Liver (tissue), 9 donors: ENCODE results near the gene RIMBP2. TPM values are rescaled to one million over a fixed set of nuclear protein-coding genes. Genes with fewer than 3 reads are reported as not detected.

Experiments
- DNase-seq: peaks from one replicate; pipeline ENCODE4 v3.0.0-alpha.2; 2017; ENCODE audit warnings: low spot score
- H3K27ac ChIP-seq, 2 donors: one replicate each; pipeline ENCODE4 v1.7.0; 2013; ENCODE audit warnings: inconsistent platforms in 2 of 2, low read length in 2 of 2, control low read depth in 1 of 2, low read depth in 1 of 2, mild to moderate bottlenecking in 1 of 2
- H3K27me3 ChIP-seq, 4 donors: one replicate each; pipeline versions ENCODE4 v1.6.1 to v1.7.0; 2013; ENCODE audit warnings: low read length in 3 of 4, inconsistent platforms in 1 of 4, mild to moderate bottlenecking in 1 of 4, moderate library complexity in 1 of 4; ENCODE audit not compliant: control insufficient read depth in 4 of 4, insufficient read depth in 4 of 4
- H3K36me3 ChIP-seq, 4 donors: one replicate each; pipeline versions ENCODE4 v1.6.1 to v1.7.0; 2013; ENCODE audit warnings: low read length in 3 of 4, mild to moderate bottlenecking in 3 of 4, low read depth in 1 of 4, moderate library complexity in 1 of 4; ENCODE audit not compliant: control insufficient read depth in 4 of 4, insufficient read depth in 3 of 4
- H3K4me1 ChIP-seq, 4 donors: one replicate each; pipeline versions ENCODE4 v1.6.1 to v1.7.0; 2013; ENCODE audit warnings: low read length in 3 of 4, mild to moderate bottlenecking in 3 of 4, moderate library complexity in 1 of 4; ENCODE audit not compliant: control insufficient read depth in 4 of 4, insufficient read depth in 4 of 4
- H3K4me3 ChIP-seq, 3 donors: one replicate each; pipeline versions ENCODE4 v1.6.1 to v1.7.0; 2013; ENCODE audit warnings: low read length in 3 of 3, control low read depth in 1 of 3, low read depth in 1 of 3, mild to moderate bottlenecking in 1 of 3
- H3K9ac ChIP-seq, 2 donors: one replicate each; pipeline ENCODE4 v1.7.0; 2013; ENCODE audit warnings: low read length in 2 of 2, mild to moderate bottlenecking in 2 of 2, moderate library complexity in 2 of 2, control low read depth in 1 of 2, low read depth in 1 of 2
- H3K9me3 ChIP-seq, 4 donors: one replicate each; pipeline versions ENCODE4 v1.6.1 to v1.7.0; 2013; ENCODE audit warnings: low read length in 3 of 4; ENCODE audit not compliant: control insufficient read depth in 4 of 4
- ATF3 ChIP-seq: IDR thresholded peaks from 2 replicates; pipeline ENCODE4 v1.6.1; 2016; ENCODE audit warnings: antibody characterized with exemption
- EGR1 ChIP-seq, 2 donors: IDR thresholded peaks; 2 replicates each; pipeline ENCODE4 v1.6.1; 2016 to 2018; ENCODE audit warnings: antibody characterized with exemption in 2 of 2, low read depth in 2 of 2
- FOXA1 ChIP-seq: IDR thresholded peaks from 2 replicates; pipeline ENCODE4 v1.6.1; 2016; ENCODE audit warnings: antibody characterized with exemption
- FOXA2 ChIP-seq: IDR thresholded peaks from 2 replicates; pipeline ENCODE4 v1.6.1; 2016; ENCODE audit warnings: antibody characterized with exemption
- GABPA ChIP-seq, 2 donors: IDR thresholded peaks in 1 of 2; conservative IDR thresholded peaks in 1 of 2; 2 replicates each; pipeline ENCODE4 v1.6.1; 2016; ENCODE audit warnings: antibody characterized with exemption in 2 of 2, mild to moderate bottlenecking in 1 of 2, moderate library complexity in 1 of 2
- HNF4A ChIP-seq, 2 donors: conservative IDR thresholded peaks; 2 replicates each; pipeline ENCODE4 v1.6.1; 2016; ENCODE audit warnings: antibody characterized with exemption in 2 of 2, mild to moderate bottlenecking in 2 of 2
- HNF4G ChIP-seq: IDR thresholded peaks from 2 replicates; pipeline ENCODE4 v1.6.1; 2016; ENCODE audit warnings: antibody characterized with exemption
- JUND ChIP-seq, 2 donors: IDR thresholded peaks; 2 replicates each; pipeline ENCODE4 v1.6.1; 2016; ENCODE audit warnings: antibody characterized with exemption in 2 of 2
- NR2F2 ChIP-seq: IDR thresholded peaks from 2 replicates; pipeline ENCODE4 v1.6.1; 2016; ENCODE audit warnings: antibody characterized with exemption
- RAD21 ChIP-seq, 2 donors: IDR thresholded peaks; 2 replicates each; pipeline ENCODE4 v1.6.1; 2016; ENCODE audit warnings: antibody characterized with exemption in 2 of 2, mild to moderate bottlenecking in 2 of 2
- RXRA ChIP-seq, 2 donors: IDR thresholded peaks; 2 replicates each; pipeline ENCODE4 v1.6.1; 2017 to 2018; ENCODE audit warnings: antibody characterized with exemption in 2 of 2, mild to moderate bottlenecking in 1 of 2
- SP1 ChIP-seq: IDR thresholded peaks from 2 replicates; pipeline ENCODE4 v1.6.1; 2018; ENCODE audit warnings: antibody characterized with exemption, mild to moderate bottlenecking
- TAF1 ChIP-seq: conservative IDR thresholded peaks from 2 replicates; pipeline ENCODE4 v1.6.1; 2016; ENCODE audit warnings: antibody characterized with exemption, mild to moderate bottlenecking
- YY1 ChIP-seq: IDR thresholded peaks from 2 replicates; pipeline ENCODE4 v1.6.1; 2016; ENCODE audit warnings: antibody characterized with exemption, mild to moderate bottlenecking
- ZBTB33 ChIP-seq: IDR thresholded peaks from 2 replicates; pipeline ENCODE4 v1.6.1; 2016; ENCODE audit warnings: antibody characterized with exemption
- WGBS: extraction: QIAGEN DNeasy Blood & Tissue Kit; methylation state at CpG from one replicate; pipeline ENCODE4 v1.1.7; 2013; 5-methylcytosine and 5-hydroxymethylcytosine counted together
- polyA plus RNA-seq, 2 donors: library from polyadenylated mRNA; stranded (reverse) in 1 of 2; unstranded in 1 of 2; fragments of 200-250 nt in 1 of 2; fragments of >200 nt in 1 of 2; fragmentation: Nextera tagmentation in 1 of 2; extraction: Ambion mirVana in 1 of 2; gene quantifications; one replicate each; pipeline versions ENCODE4 v1.2.1 to v1.2.3, GENCODE V29; 2013 to 2015
- total RNA-seq, 2 donors: library from RNA; depleted of rRNA; stranded (reverse); fragments of >200 nt; gene quantifications; one replicate each; pipeline ENCODE4 v1.2.3, GENCODE V29; 2014
- TF ChIP-seq, protein P1 (sequence below): IDR thresholded peaks from 2 replicates; pipeline ENCODE4 v1.6.1; 2016; ENCODE audit warnings: antibody characterized with exemption, mild to moderate bottlenecking
- TF ChIP-seq, protein P2 (sequence below): fragments of 150-350 bp; IDR thresholded peaks from 2 replicates; pipeline ENCODE4 v1.5.1; 2017; ENCODE audit warnings: improper control_type of control experiment, low read depth, low read length; ENCODE audit not compliant: missing input control
- TF ChIP-seq, protein P3 (sequence below): IDR thresholded peaks from 2 replicates; pipeline ENCODE4 v1.6.1; 2016; ENCODE audit warnings: antibody characterized with exemption
- donor health status: healthy.
- donor health status: healthy.
- donor health status: healthy.
- donor health status: healthy.
- donor health status: healthy.

Gene RIMBP2
- total and polyA plus RNA-seq, 4 donors = 0.01 to 0.17 (median 0.09) TPM; not detected in 1

- no peak for TF ChIP-seq ZBTB33
- TF ChIP-seq NR2F2 = no peak
- TF ChIP-seq, protein P1, sequence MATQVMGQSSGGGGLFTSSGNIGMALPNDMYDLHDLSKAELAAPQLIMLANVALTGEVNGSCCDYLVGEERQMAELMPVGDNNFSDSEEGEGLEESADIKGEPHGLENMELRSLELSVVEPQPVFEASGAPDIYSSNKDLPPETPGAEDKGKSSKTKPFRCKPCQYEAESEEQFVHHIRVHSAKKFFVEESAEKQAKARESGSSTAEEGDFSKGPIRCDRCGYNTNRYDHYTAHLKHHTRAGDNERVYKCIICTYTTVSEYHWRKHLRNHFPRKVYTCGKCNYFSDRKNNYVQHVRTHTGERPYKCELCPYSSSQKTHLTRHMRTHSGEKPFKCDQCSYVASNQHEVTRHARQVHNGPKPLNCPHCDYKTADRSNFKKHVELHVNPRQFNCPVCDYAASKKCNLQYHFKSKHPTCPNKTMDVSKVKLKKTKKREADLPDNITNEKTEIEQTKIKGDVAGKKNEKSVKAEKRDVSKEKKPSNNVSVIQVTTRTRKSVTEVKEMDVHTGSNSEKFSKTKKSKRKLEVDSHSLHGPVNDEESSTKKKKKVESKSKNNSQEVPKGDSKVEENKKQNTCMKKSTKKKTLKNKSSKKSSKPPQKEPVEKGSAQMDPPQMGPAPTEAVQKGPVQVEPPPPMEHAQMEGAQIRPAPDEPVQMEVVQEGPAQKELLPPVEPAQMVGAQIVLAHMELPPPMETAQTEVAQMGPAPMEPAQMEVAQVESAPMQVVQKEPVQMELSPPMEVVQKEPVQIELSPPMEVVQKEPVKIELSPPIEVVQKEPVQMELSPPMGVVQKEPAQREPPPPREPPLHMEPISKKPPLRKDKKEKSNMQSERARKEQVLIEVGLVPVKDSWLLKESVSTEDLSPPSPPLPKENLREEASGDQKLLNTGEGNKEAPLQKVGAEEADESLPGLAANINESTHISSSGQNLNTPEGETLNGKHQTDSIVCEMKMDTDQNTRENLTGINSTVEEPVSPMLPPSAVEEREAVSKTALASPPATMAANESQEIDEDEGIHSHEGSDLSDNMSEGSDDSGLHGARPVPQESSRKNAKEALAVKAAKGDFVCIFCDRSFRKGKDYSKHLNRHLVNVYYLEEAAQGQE = no peak
- TF ChIP-seq HNF4G = no peak
- no peak for TF ChIP-seq TAF1
- TF ChIP-seq ATF3 = no peak
- H3K27me3 ChIP-seq = no peaks in the 10 kb centered on the region
- WGBS = 51% methylated on average over 5 of the region's 5 CpGs
- no peaks in the 10 kb centered on the region for H3K4me1 ChIP-seq
- no peak overlapping the region for H3K9ac ChIP-seq
- no peak overlapping the region for H3K27ac ChIP-seq
- DNase-seq = no peak
- no peaks in the 10 kb centered on the region for H3K36me3 ChIP-seq
- H3K9me3 ChIP-seq = peaks cover 4 to 8% (median 6%) of the 10 kb centered on the region in 4 donors
- no peak overlapping the region for H3K4me3 ChIP-seq
These were observed 90.9 kb downstream of the RIMBP2 start for GRCh38 chr12:130625201-130625600.

- Histone ChIP-seq H3K4me3 (no peak overlapping the region), H3K9ac (no peak overlapping the region), H3K4me1 (no peaks in the 10 kb centered on the region), H3K27ac (no peak overlapping the region), H3K27me3 (no peaks in the 10 kb centered on the region), H3K36me3 (no peaks in the 10 kb centered on the region), H3K9me3 (peaks cover 4 to 9% (median 6%) of the 10 kb centered on the region in 4 donors)
- WGBS = 43% methylated on average over 3 of the region's 3 CpGs
- no peak for DNase-seq
- TF ChIP-seq HNF4G (no peak), SP1 (no peak), FOXA2 (no peak), ZBTB33 (no peak), EGR1 (IDR thresholded peaks at IDR 0.05; ENCODE audit: low read depth in 2 of 2) (no peak), FOXA1 (no peak), GABPA (IDR thresholded peaks at IDR 0.05 in 1 of 2, conservative IDR thresholded peaks at IDR 0.05 in 1 of 2) (no peak), TAF1 (no peak), RXRA (IDR thresholded peaks at IDR 0.05) (no peak), JUND (IDR thresholded peaks at IDR 0.05) (no peak), HNF4A (conservative IDR thresholded peaks at IDR 0.05) (no peak), YY1 (no peak), RAD21 (IDR thresholded peaks at IDR 0.05) (no peak)
- TF ChIP-seq, protein P2, sequence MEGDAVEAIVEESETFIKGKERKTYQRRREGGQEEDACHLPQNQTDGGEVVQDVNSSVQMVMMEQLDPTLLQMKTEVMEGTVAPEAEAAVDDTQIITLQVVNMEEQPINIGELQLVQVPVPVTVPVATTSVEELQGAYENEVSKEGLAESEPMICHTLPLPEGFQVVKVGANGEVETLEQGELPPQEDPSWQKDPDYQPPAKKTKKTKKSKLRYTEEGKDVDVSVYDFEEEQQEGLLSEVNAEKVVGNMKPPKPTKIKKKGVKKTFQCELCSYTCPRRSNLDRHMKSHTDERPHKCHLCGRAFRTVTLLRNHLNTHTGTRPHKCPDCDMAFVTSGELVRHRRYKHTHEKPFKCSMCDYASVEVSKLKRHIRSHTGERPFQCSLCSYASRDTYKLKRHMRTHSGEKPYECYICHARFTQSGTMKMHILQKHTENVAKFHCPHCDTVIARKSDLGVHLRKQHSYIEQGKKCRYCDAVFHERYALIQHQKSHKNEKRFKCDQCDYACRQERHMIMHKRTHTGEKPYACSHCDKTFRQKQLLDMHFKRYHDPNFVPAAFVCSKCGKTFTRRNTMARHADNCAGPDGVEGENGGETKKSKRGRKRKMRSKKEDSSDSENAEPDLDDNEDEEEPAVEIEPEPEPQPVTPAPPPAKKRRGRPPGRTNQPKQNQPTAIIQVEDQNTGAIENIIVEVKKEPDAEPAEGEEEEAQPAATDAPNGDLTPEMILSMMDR = no peak
- TF ChIP-seq, protein P3, sequence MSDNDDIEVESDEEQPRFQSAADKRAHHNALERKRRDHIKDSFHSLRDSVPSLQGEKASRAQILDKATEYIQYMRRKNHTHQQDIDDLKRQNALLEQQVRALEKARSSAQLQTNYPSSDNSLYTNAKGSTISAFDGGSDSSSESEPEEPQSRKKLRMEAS = no peak
- TF ChIP-seq, protein P1 = no peak
These were observed 93.3 kb downstream of the RIMBP2 start for GRCh38 chr12:130622803-130623202.
